HG02588 (cell line): ENCODE measurements around the gene ENTREP1.
"Not testable (repeated sequence)": the region's sequence is repeated elsewhere in the genome, so short reads cannot be mapped to it uniquely, and the experiment has no call there.

Experiments used
- ATAC-seq: cut with Tn5 transposase; IDR thresholded peaks from one replicate; pipeline ENCODE4 v1.9.1; 2021; ENCODE audit warnings: mild to moderate bottlenecking, moderate library complexity; ENCODE audit not compliant: unreplicated experiment

The ENTREP1 gene

GRCh38 chr9:69324549-69325401 is at the start of gene ENTREP1:
TSS of gene ENTREP1 (plus strand) at chr9:69325215. CDS start at chr9:69325310, 95 bp downstream.
- no peak for ATAC-seq

- no peak for ATAC-seq
These were observed 48.2 kb upstream of the ENTREP1 start for GRCh38 chr9:69276775-69277174.

- peak; percentile 69 for ATAC-seq
These were observed 45.8 kb upstream of the ENTREP1 start for GRCh38 chr9:69279084-69279731.

- no peak for ATAC-seq
These were observed 45.3 kb upstream of the ENTREP1 start for GRCh38 chr9:69279733-69280132.

GRCh38 chr9:69283003-69283402 is 42.0 kb upstream of the ENTREP1 start:
- no peak for ATAC-seq

GRCh38 chr9:69292078-69292477 is 32.9 kb upstream of the ENTREP1 start:
- no peak for ATAC-seq

GRCh38 chr9:69293156-69293555 is 31.9 kb upstream of the ENTREP1 start:
- no peak for ATAC-seq

- ATAC-seq: no peak
These were observed 29.0 kb upstream of the ENTREP1 start for GRCh38 chr9:69295872-69296552.

- ATAC-seq: no peak
These were observed 27.6 kb upstream of the ENTREP1 start for GRCh38 chr9:69297300-69297980.

- no peak for ATAC-seq
These were observed 25.7 kb upstream of the ENTREP1 start for GRCh38 chr9:69299315-69299714.

- ATAC-seq: no peak
These were observed 25.2 kb upstream of the ENTREP1 start for GRCh38 chr9:69299826-69300225.

- ATAC-seq: no peak
These were observed 21.7 kb upstream of the ENTREP1 start for GRCh38 chr9:69303331-69303730.

GRCh38 chr9:69306895-69307445 is 18.0 kb upstream of the ENTREP1 start:
- not testable (repeated sequence) for ATAC-seq

GRCh38 chr9:69307446-69308205 is 17.4 kb upstream of the ENTREP1 start:
- ATAC-seq: no peak

GRCh38 chr9:69308206-69308931 is 16.6 kb upstream of the ENTREP1 start:
- no peak for ATAC-seq

- no peak for ATAC-seq
These were observed 11.8 kb upstream of the ENTREP1 start for GRCh38 chr9:69313175-69313574.

GRCh38 chr9:69314547-69314946 is 10.5 kb upstream of the ENTREP1 start:
- ATAC-seq: no peak

- ATAC-seq: no peak
These were observed 7.9 kb upstream of the ENTREP1 start for GRCh38 chr9:69317081-69317480.

- peak; percentile 83 for ATAC-seq
These were observed 7.1 kb upstream of the ENTREP1 start for GRCh38 chr9:69317894-69318293.
